ENCODE data around the gene NR4A3.

GRCh38 chr9:99821396-99822108 lies at the start of gene NR4A3:
- TF ChIP-seq ZFP30 (CRISPR knock-in tag; IDR thresholded peaks at IDR 0.05) (no peak), ARNTL (CRISPR knock-in tag; IDR thresholded peaks at IDR 0.05; ENCODE audit: borderline replicate concordance, low read depth) (no peak), ZNF565 (CRISPR knock-in tag; conservative IDR thresholded peaks at IDR 0.05; ENCODE audit: low read depth) (no peak), ESRRG (CRISPR knock-in tag; IDR thresholded peaks at IDR 0.05) (no peak), ZNF70 (CRISPR knock-in tag; IDR thresholded peaks at IDR 0.05) (no peak), PATZ1 (CRISPR knock-in tag; IDR thresholded peaks at IDR 0.05; ENCODE audit: borderline replicate concordance) (no peak), CSDC2 (CRISPR knock-in tag; IDR thresholded peaks at IDR 0.05) (peak; percentile 35; the same call in 1 of the 2 replicates)

All from SK-N-SH treated with all-trans-retinoic acid at 6 μM for 48 hours (cell line).